ENCODE measurements around the gene C14orf93.

The C14orf93 gene

DNA sequence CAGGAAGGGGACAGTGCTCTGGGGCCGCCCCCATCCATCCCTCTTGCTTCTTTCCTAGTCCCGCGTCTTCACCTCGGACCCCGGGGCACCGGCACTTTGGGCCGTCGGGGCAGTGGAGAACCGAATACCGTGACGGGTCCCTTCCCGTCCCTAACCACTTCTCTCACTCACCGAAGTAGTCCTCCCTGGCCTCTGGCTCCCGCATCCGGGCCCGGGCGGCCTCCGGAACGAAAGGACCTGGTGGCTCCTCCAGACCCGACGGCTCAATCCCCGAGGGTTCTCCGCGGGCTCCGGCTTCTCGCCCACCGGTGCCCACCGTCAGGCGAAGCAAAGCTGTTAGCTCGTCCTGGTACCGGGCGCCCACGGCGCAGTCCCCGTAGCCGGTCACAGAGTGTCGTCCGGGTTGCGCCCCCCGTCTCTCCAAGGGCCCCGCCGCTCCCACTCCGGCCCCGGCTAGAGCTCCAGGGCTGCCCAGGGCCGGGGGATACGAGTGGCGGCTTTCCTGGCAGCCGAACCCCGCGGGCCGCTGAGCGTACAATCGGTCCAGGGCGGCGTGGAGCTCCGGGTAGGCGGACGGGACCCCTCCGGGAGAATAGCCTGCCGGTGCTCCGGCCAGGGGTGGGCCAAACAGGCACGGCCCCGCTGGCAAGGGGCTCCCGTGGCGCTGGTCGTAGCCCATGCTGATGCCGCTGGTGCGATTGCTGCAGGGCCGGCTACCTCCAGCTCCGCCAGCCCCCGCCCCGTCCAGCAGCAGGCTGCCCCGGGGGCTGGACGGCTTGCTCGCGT lies 28.7 kb downstream of the C14orf93 start:
- DNase-seq = no peak
- no peak overlapping the region for H3K4me3 ChIP-seq (ENCODE audit: low read depth, low read length)
- H3K27ac ChIP-seq = no peak overlapping the region
- no peaks in the 10 kb centered on the region for H3K27me3 ChIP-seq (ENCODE audit: insufficient read depth, low read depth, severe bottlenecking)
- no peaks in the 10 kb centered on the region for H3K9me3 ChIP-seq (ENCODE audit: severe bottlenecking)
- no peaks in the 10 kb centered on the region; the same call in 1 of the 2 replicates for H3K36me3 ChIP-seq
- TF ChIP-seq, protein P1, sequence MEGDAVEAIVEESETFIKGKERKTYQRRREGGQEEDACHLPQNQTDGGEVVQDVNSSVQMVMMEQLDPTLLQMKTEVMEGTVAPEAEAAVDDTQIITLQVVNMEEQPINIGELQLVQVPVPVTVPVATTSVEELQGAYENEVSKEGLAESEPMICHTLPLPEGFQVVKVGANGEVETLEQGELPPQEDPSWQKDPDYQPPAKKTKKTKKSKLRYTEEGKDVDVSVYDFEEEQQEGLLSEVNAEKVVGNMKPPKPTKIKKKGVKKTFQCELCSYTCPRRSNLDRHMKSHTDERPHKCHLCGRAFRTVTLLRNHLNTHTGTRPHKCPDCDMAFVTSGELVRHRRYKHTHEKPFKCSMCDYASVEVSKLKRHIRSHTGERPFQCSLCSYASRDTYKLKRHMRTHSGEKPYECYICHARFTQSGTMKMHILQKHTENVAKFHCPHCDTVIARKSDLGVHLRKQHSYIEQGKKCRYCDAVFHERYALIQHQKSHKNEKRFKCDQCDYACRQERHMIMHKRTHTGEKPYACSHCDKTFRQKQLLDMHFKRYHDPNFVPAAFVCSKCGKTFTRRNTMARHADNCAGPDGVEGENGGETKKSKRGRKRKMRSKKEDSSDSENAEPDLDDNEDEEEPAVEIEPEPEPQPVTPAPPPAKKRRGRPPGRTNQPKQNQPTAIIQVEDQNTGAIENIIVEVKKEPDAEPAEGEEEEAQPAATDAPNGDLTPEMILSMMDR (IDR thresholded peaks at IDR 0.05; ENCODE audit: low read depth, low read length) = no peak

DNA sequence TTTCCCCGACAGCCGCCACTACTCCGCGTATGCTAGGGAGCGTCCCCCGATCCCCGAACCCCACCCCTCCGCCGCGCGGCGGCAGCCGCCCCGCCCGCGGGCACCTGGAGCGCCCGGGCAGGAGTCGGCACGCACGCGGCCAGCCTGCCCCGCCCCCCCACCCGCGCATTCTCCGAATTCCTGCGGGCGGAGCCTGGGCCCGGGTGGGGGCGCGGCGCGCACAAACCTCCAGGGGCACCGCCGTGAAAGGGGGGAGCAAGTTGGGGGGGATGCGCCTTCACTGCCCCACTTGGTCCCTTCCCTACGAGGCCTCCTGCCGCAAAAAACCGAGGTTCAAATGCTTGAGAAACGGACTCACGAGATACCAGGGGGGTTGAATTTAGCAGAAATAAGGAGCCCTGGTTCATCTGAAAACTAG lies 29.3 kb downstream of the C14orf93 start:
- DNase-seq = no peak
- Histone ChIP-seq H3K27me3 (ENCODE audit: insufficient read depth, low read depth, severe bottlenecking) (no peaks in the 10 kb centered on the region), H3K4me3 (ENCODE audit: low read depth, low read length) (no peak overlapping the region), H3K9me3 (ENCODE audit: severe bottlenecking) (no peaks in the 10 kb centered on the region), H3K27ac (no peak overlapping the region), H3K36me3 (no peaks in the 10 kb centered on the region)
- TF ChIP-seq, protein P1 (IDR thresholded peaks at IDR 0.05; ENCODE audit: low read depth, low read length) = no peak

DNA sequence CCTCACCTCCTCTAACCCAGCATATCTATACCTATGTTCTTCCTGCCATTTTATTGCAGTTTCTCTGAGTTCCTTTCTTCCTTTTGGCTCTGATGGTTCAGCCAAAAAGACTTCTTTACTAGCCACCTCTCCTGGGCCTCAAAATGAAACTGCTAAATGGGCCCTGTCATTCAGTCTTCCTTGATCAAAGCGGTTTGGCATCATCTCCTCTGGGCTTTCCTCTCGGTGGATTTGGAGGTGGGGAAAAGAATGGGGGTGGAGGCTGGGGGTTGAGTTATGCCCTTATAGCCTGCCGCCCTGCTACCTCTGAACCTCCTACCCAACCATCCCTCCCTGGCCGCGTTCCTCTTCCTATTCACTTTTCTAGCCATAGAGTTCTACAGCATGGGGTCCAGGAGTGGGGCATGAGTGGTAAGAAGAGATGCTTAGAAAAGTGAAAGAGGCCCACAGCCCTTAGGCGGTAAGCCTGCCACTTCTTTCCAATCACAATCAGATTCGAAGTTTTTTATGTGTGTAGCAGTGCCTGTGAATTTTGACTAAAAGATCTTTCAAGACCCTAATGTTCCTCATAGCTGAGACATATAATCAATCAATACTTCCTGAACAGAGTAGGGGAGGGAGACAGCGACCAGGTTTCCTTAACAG lies 30.1 kb downstream of the C14orf93 start:
- Histone ChIP-seq H3K27me3 (ENCODE audit: insufficient read depth, low read depth, severe bottlenecking) (no peaks in the 10 kb centered on the region), H3K4me3 (ENCODE audit: low read depth, low read length) (no peak overlapping the region), H3K9me3 (ENCODE audit: severe bottlenecking) (no peaks in the 10 kb centered on the region), H3K36me3 (no peaks in the 10 kb centered on the region), H3K27ac (no peak overlapping the region)
- DNase-seq = no peak
- TF ChIP-seq, protein P1 (IDR thresholded peaks at IDR 0.05; ENCODE audit: low read depth, low read length) = no peak

DNA sequence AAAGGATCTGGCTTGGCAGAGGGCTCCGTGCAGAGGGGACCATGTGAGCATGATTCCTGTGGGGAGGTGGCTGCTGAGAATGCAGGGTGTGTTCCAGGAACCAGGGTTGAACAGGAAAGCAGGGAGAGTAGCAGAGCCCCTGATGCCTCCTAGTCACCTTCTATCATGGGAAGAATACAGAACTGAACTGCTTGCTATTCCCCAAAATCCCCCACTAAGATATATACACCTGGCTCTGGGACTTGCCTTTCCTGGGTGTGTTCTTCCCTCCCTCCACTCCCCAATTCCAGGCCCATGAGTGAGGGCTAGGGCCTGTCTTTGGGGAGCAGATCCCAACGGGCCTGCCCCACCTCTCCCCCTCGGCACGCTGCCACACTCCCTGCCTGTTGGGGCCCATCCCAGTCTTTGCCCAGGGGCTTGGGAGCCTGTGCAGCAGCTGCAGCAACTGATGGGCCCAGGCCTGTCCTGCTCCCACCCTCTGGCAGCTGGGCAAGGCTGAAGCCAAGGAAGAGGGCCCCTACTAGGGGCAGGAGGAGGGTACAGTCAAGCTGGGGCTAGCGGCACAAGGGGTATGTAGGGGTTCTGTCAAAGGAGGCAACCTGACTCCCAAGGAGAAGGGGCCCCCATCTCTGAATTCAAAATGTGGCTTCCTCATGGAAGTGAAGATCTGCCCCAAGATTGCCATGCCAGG lies 30.8 kb downstream of the C14orf93 start:
- Histone ChIP-seq H3K27ac (no peak overlapping the region), H3K4me3 (ENCODE audit: low read depth, low read length) (no peak overlapping the region), H3K36me3 (no peaks in the 10 kb centered on the region; the same call in 1 of the 2 replicates), H3K9me3 (ENCODE audit: severe bottlenecking) (no peaks in the 10 kb centered on the region), H3K27me3 (ENCODE audit: insufficient read depth, low read depth, severe bottlenecking) (no peaks in the 10 kb centered on the region)
- no peak for DNase-seq
- TF ChIP-seq, protein P1 (IDR thresholded peaks at IDR 0.05; ENCODE audit: low read depth, low read length) = no peak

DNA sequence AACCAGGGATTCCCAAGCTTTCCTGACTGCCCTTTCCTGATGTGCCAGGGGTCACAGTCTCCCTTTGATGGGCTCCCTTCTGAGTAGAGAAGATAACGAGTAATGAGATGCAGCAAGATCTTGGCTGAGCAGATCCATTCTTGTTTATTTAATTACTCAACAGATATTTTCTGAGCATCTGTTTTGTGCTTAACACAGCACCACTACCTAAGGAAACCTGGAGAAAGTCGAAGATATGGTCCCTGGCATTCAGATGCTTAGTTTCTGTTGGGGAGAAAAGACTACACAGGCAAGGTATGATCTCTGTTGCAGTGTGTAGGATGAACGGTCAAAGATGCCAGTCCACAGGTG lies 31.5 kb downstream of the C14orf93 start:
- H3K27me3 ChIP-seq (ENCODE audit: insufficient read depth, low read depth, severe bottlenecking) = no peaks in the 10 kb centered on the region
- no peak overlapping the region for H3K4me3 ChIP-seq (ENCODE audit: low read depth, low read length)
- H3K36me3 ChIP-seq = no peaks in the 10 kb centered on the region; the same call in 1 of the 2 replicates
- no peaks in the 10 kb centered on the region for H3K9me3 ChIP-seq (ENCODE audit: severe bottlenecking)
- TF ChIP-seq, protein P1 (IDR thresholded peaks at IDR 0.05; ENCODE audit: low read depth, low read length) = no peak
- peak overlapping the region; percentile 66 for H3K27ac ChIP-seq
- no peak for DNase-seq
